ENCODE data around the gene ZNF366.

The ZNF366 gene

GRCh38 chr5:72518001-72518683, 10.9 kb upstream of the ZNF366 start:
- H3K9ac ChIP-seq (ENCODE audit: low read depth, low read length) = no peak overlapping the region
- peaks cover 6% of the 10 kb centered on the region; the same call in 1 of the 2 replicates for H3K4me1 ChIP-seq (ENCODE audit: insufficient read depth, low read length)
- H3K36me3 ChIP-seq (ENCODE audit: insufficient read depth, low read length) = no peaks in the 10 kb centered on the region
- H3K4me3 ChIP-seq (ENCODE audit: low read length) = no peak overlapping the region
- H3K9me3 ChIP-seq (ENCODE audit: insufficient read depth, low read depth, low read length) = peaks cover 10% of the 10 kb centered on the region
- 75% methylated on average over 12 of the region's 12 CpGs for WGBS
- H3K27me3 ChIP-seq (ENCODE audit: insufficient read depth, low read length) = no peaks in the 10 kb centered on the region
- H3K27ac ChIP-seq (ENCODE audit: low read depth, low read length) = no peak overlapping the region

GRCh38 chr5:72516916-72517315, 9.7 kb upstream of the ZNF366 start:
- no peak overlapping the region for H3K4me3 ChIP-seq (ENCODE audit: low read length)
- 86% methylated on average over 1 of the region's 2 CpGs for WGBS
- H3K36me3 ChIP-seq (ENCODE audit: insufficient read depth, low read length) = no peaks in the 10 kb centered on the region
- H3K9me3 ChIP-seq (ENCODE audit: insufficient read depth, low read depth, low read length) = peaks cover 3% of the 10 kb centered on the region; the same call in 1 of the 2 replicates
- H3K9ac ChIP-seq (ENCODE audit: low read depth, low read length) = no peak overlapping the region
- H3K4me1 ChIP-seq (ENCODE audit: insufficient read depth, low read length) = peaks cover 6% of the 10 kb centered on the region; the same call in 1 of the 2 replicates
- no peaks in the 10 kb centered on the region for H3K27me3 ChIP-seq (ENCODE audit: insufficient read depth, low read length)
- H3K27ac ChIP-seq (ENCODE audit: low read depth, low read length) = no peak overlapping the region

- no peak overlapping the region for H3K27ac ChIP-seq (ENCODE audit: low read depth, low read length)
- H3K36me3 ChIP-seq (ENCODE audit: insufficient read depth, low read length) = no peaks in the 10 kb centered on the region
- no peak overlapping the region for H3K9ac ChIP-seq (ENCODE audit: low read depth, low read length)
- H3K4me3 ChIP-seq (ENCODE audit: low read length) = no peak overlapping the region
- H3K9me3 ChIP-seq (ENCODE audit: insufficient read depth, low read depth, low read length) = peaks cover 3% of the 10 kb centered on the region; the same call in 1 of the 2 replicates
- WGBS = 93% methylated on average over 5 of the region's 5 CpGs
- H3K27me3 ChIP-seq (ENCODE audit: insufficient read depth, low read length) = no peaks in the 10 kb centered on the region
- peaks cover 6% of the 10 kb centered on the region; the same call in 1 of the 2 replicates for H3K4me1 ChIP-seq (ENCODE audit: insufficient read depth, low read length)
These were observed 8.0 kb upstream of the ZNF366 start for GRCh38 chr5:72515211-72515610.

- H3K27ac ChIP-seq (ENCODE audit: low read depth, low read length) = no peak overlapping the region
- no peaks in the 10 kb centered on the region for H3K36me3 ChIP-seq (ENCODE audit: insufficient read depth, low read length)
- 0 out of 2 replicates have a peak, but pooled peaks cover 6% of the 10 kb centered on the region for H3K4me1 ChIP-seq (ENCODE audit: insufficient read depth, low read length)
These were observed 5.3 kb upstream of the ZNF366 start for GRCh38 chr5:72512593-72512860.

GRCh38 chr5:72511774-72512592, 4.8 kb upstream of the ZNF366 start:
- H3K36me3 ChIP-seq (ENCODE audit: insufficient read depth, low read length) = no peaks in the 10 kb centered on the region
- H3K4me1 ChIP-seq (ENCODE audit: insufficient read depth, low read length) = 0 out of 2 replicates have a peak, but pooled peaks cover 6% of the 10 kb centered on the region
- 96% methylated on average over 6 of the region's 6 CpGs for WGBS
- H3K27ac ChIP-seq (ENCODE audit: low read depth, low read length) = no peak overlapping the region
- H3K4me3 ChIP-seq (ENCODE audit: low read length) = no peak overlapping the region
- H3K9ac ChIP-seq (ENCODE audit: low read depth, low read length) = no peak overlapping the region
- H3K27me3 ChIP-seq (ENCODE audit: insufficient read depth, low read length) = no peaks in the 10 kb centered on the region
- H3K9me3 ChIP-seq (ENCODE audit: insufficient read depth, low read depth, low read length) = no peaks in the 10 kb centered on the region

More at GRCh38 chr5:72512593-72512860, 5.3 kb upstream of the ZNF366 start:
- Histone ChIP-seq H3K4me3 (ENCODE audit: low read length) (no peak overlapping the region), H3K9ac (ENCODE audit: low read depth, low read length) (no peak overlapping the region), H3K9me3 (ENCODE audit: insufficient read depth, low read depth, low read length) (no peaks in the 10 kb centered on the region), H3K27me3 (ENCODE audit: insufficient read depth, low read length) (no peaks in the 10 kb centered on the region)

GRCh38 chr5:72511366-72511765, 4.2 kb upstream of the ZNF366 start:
- H3K4me3 ChIP-seq (ENCODE audit: low read length) = no peak overlapping the region
- H3K36me3 ChIP-seq (ENCODE audit: insufficient read depth, low read length) = no peaks in the 10 kb centered on the region
- 0 out of 2 replicates have a peak, but pooled peaks cover 6% of the 10 kb centered on the region for H3K4me1 ChIP-seq (ENCODE audit: insufficient read depth, low read length)
- WGBS = 91% methylated on average over 3 of the region's 3 CpGs
- H3K9me3 ChIP-seq (ENCODE audit: insufficient read depth, low read depth, low read length) = no peaks in the 10 kb centered on the region
- H3K27ac ChIP-seq (ENCODE audit: low read depth, low read length) = no peak overlapping the region
- H3K27me3 ChIP-seq (ENCODE audit: insufficient read depth, low read length) = no peaks in the 10 kb centered on the region
- no peak overlapping the region for H3K9ac ChIP-seq (ENCODE audit: low read depth, low read length)

GRCh38 chr5:72510610-72511181, 3.5 kb upstream of the ZNF366 start:
- Histone ChIP-seq H3K4me1 (ENCODE audit: insufficient read depth, low read length) (peaks cover 8% of the 10 kb centered on the region; the same call in 1 of the 2 replicates), H3K9me3 (ENCODE audit: insufficient read depth, low read depth, low read length) (no peaks in the 10 kb centered on the region), H3K27ac (ENCODE audit: low read depth, low read length) (no peak overlapping the region), H3K27me3 (ENCODE audit: insufficient read depth, low read length) (no peaks in the 10 kb centered on the region), H3K36me3 (ENCODE audit: insufficient read depth, low read length) (no peaks in the 10 kb centered on the region), H3K4me3 (ENCODE audit: low read length) (no peak overlapping the region), H3K9ac (ENCODE audit: low read depth, low read length) (no peak overlapping the region)
- WGBS = 89% methylated on average over 7 of the region's 8 CpGs

GRCh38 chr5:72509401-72509800, 2.2 kb upstream of the ZNF366 start:
- Histone ChIP-seq H3K36me3 (ENCODE audit: insufficient read depth, low read length) (no peaks in the 10 kb centered on the region), H3K4me3 (ENCODE audit: low read length) (no peak overlapping the region), H3K27me3 (ENCODE audit: insufficient read depth, low read length) (no peaks in the 10 kb centered on the region), H3K4me1 (ENCODE audit: insufficient read depth, low read length) (peaks cover 14% of the 10 kb centered on the region; the same call in 1 of the 2 replicates), H3K9ac (ENCODE audit: low read depth, low read length) (no peak overlapping the region), H3K9me3 (ENCODE audit: insufficient read depth, low read depth, low read length) (no peaks in the 10 kb centered on the region), H3K27ac (ENCODE audit: low read depth, low read length) (no peak overlapping the region)
- 86% methylated on average over 7 of the region's 7 CpGs for WGBS

GRCh38 chr5:72508241-72509170, 1.3 kb upstream of the ZNF366 start:
- H3K4me1 ChIP-seq (ENCODE audit: insufficient read depth, low read length) = peaks cover 7% of the 10 kb centered on the region; the same call in 1 of the 2 replicates
- no peak overlapping the region for H3K4me3 ChIP-seq (ENCODE audit: low read length)
- H3K27ac ChIP-seq (ENCODE audit: low read depth, low read length) = no peak overlapping the region
- WGBS = 91% methylated on average over 8 of the region's 8 CpGs
- H3K36me3 ChIP-seq (ENCODE audit: insufficient read depth, low read length) = no peaks in the 10 kb centered on the region
- H3K9me3 ChIP-seq (ENCODE audit: insufficient read depth, low read depth, low read length) = no peaks in the 10 kb centered on the region
- H3K9ac ChIP-seq (ENCODE audit: low read depth, low read length) = no peak overlapping the region
- H3K27me3 ChIP-seq (ENCODE audit: insufficient read depth, low read length) = no peaks in the 10 kb centered on the region

- Histone ChIP-seq H3K9me3 (ENCODE audit: insufficient read depth, low read depth, low read length) (no peaks in the 10 kb centered on the region), H3K4me1 (ENCODE audit: insufficient read depth, low read length) (peaks cover 7% of the 10 kb centered on the region; the same call in 1 of the 2 replicates), H3K9ac (ENCODE audit: low read depth, low read length) (no peak overlapping the region), H3K27ac (ENCODE audit: low read depth, low read length) (no peak overlapping the region), H3K27me3 (ENCODE audit: insufficient read depth, low read length) (no peaks in the 10 kb centered on the region), H3K36me3 (ENCODE audit: insufficient read depth, low read length) (no peaks in the 10 kb centered on the region), H3K4me3 (ENCODE audit: low read length) (no peak overlapping the region)
- WGBS = 87% methylated on average over 4 of the region's 5 CpGs
These were observed 663 bp upstream of the ZNF366 start for GRCh38 chr5:72507907-72508238.
